GM12878 (cell line): ENCODE measurements around the gene CD93. TPM values are rescaled to one million over a fixed set of nuclear protein-coding genes. Genes with fewer than 3 reads are reported as not detected.

Experiments used
- ATAC-seq: fragments of 200-7000 bp; cut with Tn5 transposase; 3 replicates; pipeline ENCODE4 v1.9.1; 2020; ENCODE audit warnings: mild to moderate bottlenecking, moderate library complexity
- BruUV-seq: library from RNA; stranded (reverse); fragments of 400-500 nt; replicated peaks from 2 replicates; lab custom pipeline; 2021; lab: Mats Ljungman, UMichigan
- CTCF ChIA-PET: fragments of 300-600 bp; sonication (Branson Sonifier 250); formaldehyde crosslinking; extraction: SDS; loops from one replicate; lab custom pipeline; 2021; ENCODE audit warnings: inconsistent platforms; lab: Yijun Ruan, JAX
- POLR2A ChIA-PET: fragments of 350-600 bp; formaldehyde crosslinking; extraction: SDS; loops from one replicate; lab custom pipeline; 2021; ENCODE audit warnings: inconsistent platforms; lab: Charles Lee
- RAD21 ChIA-PET: fragments of 300-600 bp; sonication (Branson Sonifier 250); formaldehyde crosslinking; loops from one replicate; lab custom pipeline; 2023; ENCODE audit warnings: antibody characterized with exemption; ENCODE audit not compliant: unreplicated experiment; lab: Charles Lee
- SMC1A ChIA-PET: fragments of 300-600 bp; sonication (Branson Sonifier 250); formaldehyde crosslinking; loops from one replicate; lab custom pipeline; 2023; ENCODE audit not compliant: unreplicated experiment, uncharacterized antibody; lab: Charles Lee
- DNase-seq: peaks from one replicate; pipeline ENCODE4 v3.0.0-alpha.2; 2011; ENCODE audit warnings: low read depth, low spot score
- FAIRE-seq: peaks from 3 replicates; lab custom pipeline; 2011; peaks lifted over from hg19 to GRCh38; lab: Jason Lieb, UNC
- H2AFZ ChIP-seq: 2 replicates; pipeline ENCODE4 v1.6.0; 2011; ENCODE audit warnings: low read depth, low read length, control low read depth; ENCODE audit not compliant: control insufficient read depth
- H3K27ac ChIP-seq: 2 replicates; pipeline ENCODE4 v1.5.1; 2011; ENCODE audit warnings: control low read depth; ENCODE audit not compliant: control insufficient read depth, insufficient read depth
- H3K27me3 ChIP-seq, 2 experiments: replicated peaks in 1 of 2; 2 replicates each; pipeline versions ENCODE4 v1.6.0 to v1.6.1; 2011; ENCODE audit warnings: low read length in 1 of 2; ENCODE audit not compliant: control insufficient read depth in 2 of 2, insufficient read depth in 2 of 2
- H3K36me3 ChIP-seq, 2 experiments: 2 replicates each; pipeline ENCODE4 v1.5.1; 2011; ENCODE audit warnings: low read length in 1 of 2; ENCODE audit not compliant: control insufficient read depth in 2 of 2, insufficient read depth in 2 of 2
- H3K4me1 ChIP-seq: 2 replicates; pipeline ENCODE4 v1.6.1; 2011; ENCODE audit warnings: mild to moderate bottlenecking, low read length, moderate library complexity, mixed read lengths; ENCODE audit not compliant: control insufficient read depth, insufficient read depth
- H3K4me2 ChIP-seq: 2 replicates; pipeline ENCODE4 v1.6.0; 2011; ENCODE audit warnings: control low read depth; ENCODE audit not compliant: control insufficient read depth, insufficient read depth
- H3K4me3 ChIP-seq: fragments of 200-600 bp; sonication (generic); 2 replicates; pipeline ENCODE4 v1.5.1; 2016
- H3K79me2 ChIP-seq: 2 replicates; pipeline ENCODE4 v1.6.0; 2011; ENCODE audit warnings: low read length; ENCODE audit not compliant: control insufficient read depth, insufficient read depth
- H3K9ac ChIP-seq: 2 replicates; pipeline ENCODE4 v1.8.0; 2011; ENCODE audit warnings: low read length, control low read depth, mixed read lengths; ENCODE audit not compliant: control insufficient read depth, insufficient read depth
- H3K9me3 ChIP-seq: replicated peaks from 3 replicates; pipeline ENCODE4 v1.5.1; 2011; ENCODE audit warnings: mild to moderate bottlenecking, low read length; ENCODE audit not compliant: control insufficient read depth, insufficient read depth
- H4K20me1 ChIP-seq: 2 replicates; pipeline ENCODE4 v1.6.0; 2011; ENCODE audit not compliant: control insufficient read depth, insufficient read depth
- CBX3 ChIP-seq: fragments of 200-600 bp; sonication (generic); IDR thresholded peaks from 2 replicates; pipeline ENCODE4 v1.6.1; 2016; ENCODE audit warnings: low read depth, borderline replicate concordance
- CBX5 ChIP-seq: sonication (generic); IDR thresholded peaks from 2 replicates; pipeline ENCODE4 v1.6.1; 2016; ENCODE audit warnings: low read depth, moderate library complexity, mild to moderate bottlenecking, inconsistent platforms
- CREM ChIP-seq: IDR thresholded peaks from 2 replicates; pipeline ENCODE4 v1.6.1; 2014; ENCODE audit warnings: antibody characterized with exemption, low read depth
- FOS ChIP-seq: IDR thresholded peaks from 3 replicates; pipeline ENCODE4 v1.6.1; 2011; ENCODE audit warnings: borderline replicate concordance; ENCODE audit not compliant: insufficient read length; ENCODE audit errors: extremely low read depth
- FOXK2 ChIP-seq: fragments of 450-650 bp; IDR thresholded peaks from 2 replicates; pipeline ENCODE4 v1.6.1; 2017; ENCODE audit warnings: mild to moderate bottlenecking, moderate library complexity
- JUNB ChIP-seq: IDR thresholded peaks from 2 replicates; pipeline ENCODE4 v1.6.1; 2016; ENCODE audit warnings: antibody characterized with exemption, mild to moderate bottlenecking
- NFIC ChIP-seq: IDR thresholded peaks from 2 replicates; pipeline ENCODE4 v1.6.1; 2012; ENCODE audit warnings: low read depth, mild to moderate bottlenecking, inconsistent platforms, low read length, moderate library complexity
- POLR2AphosphoS5 ChIP-seq: IDR thresholded peaks from 2 replicates; pipeline ENCODE4 v1.6.1; 2011; ENCODE audit warnings: mild to moderate bottlenecking, low read length, inconsistent platforms
- POU2F2 ChIP-seq: IDR thresholded peaks from 3 replicates; pipeline ENCODE4 v1.6.1; 2011; ENCODE audit warnings: low read depth, mild to moderate bottlenecking, low read length, borderline replicate concordance
- TARDBP ChIP-seq: IDR thresholded peaks from 2 replicates; pipeline ENCODE4 v1.6.1; 2016; ENCODE audit warnings: borderline replicate concordance
- ZNF384 ChIP-seq: IDR thresholded peaks from 2 replicates; pipeline ENCODE4 v1.6.1; 2012; ENCODE audit warnings: low read depth, mild to moderate bottlenecking, low read length, improper control_type of control experiment, borderline replicate concordance
- WGBS: methylation state at CpG from one replicate; pipeline ENCODE4 v1.1.6; 2016; ENCODE audit warnings: low lambda C conversion rate; ENCODE audit not compliant: insufficient replicate concordance, insufficient coverage; ENCODE audit errors: missing lambda C conversion rate; 5-methylcytosine and 5-hydroxymethylcytosine counted together
- in situ Hi-C: fragments of 300-500 bp; cut with MboI; formaldehyde crosslinking; loops from 9 replicates; pipeline ENCODE4 v1.14.3; 2018; ENCODE audit warnings: mixed read lengths
- intact Hi-C: fragments of 100-400 bp; cut with micrococcal nuclease; formaldehyde crosslinking; loops from one replicate; pipeline ENCODE4 v1.14.2; 2022; ENCODE audit not compliant: unreplicated experiment
- polyA plus RNA-seq, 11 experiments: library from polyadenylated mRNA; depleted of rRNA in 4 of 11; unstranded in 6 of 11; stranded (reverse) in 5 of 11; fragments of >200 nt; fragmentation: Nextera tagmentation in 4 of 11; fragmentation: Illumina TruSeq in 1 of 11; extraction: Ambion mirVana in 4 of 11; extraction: Trizol in 1 of 11; gene quantifications; 1 replicate in 1 of 11; 2 replicates in 10 of 11; pipeline versions ENCODE4 v1.2.1 to v1.2.3, GENCODE V29; 2011 to 2016; ENCODE audit warnings: inconsistent platforms in 2 of 11, missing spikeins in 2 of 11, low read depth in 1 of 11
- total RNA-seq, 4 experiments: library from RNA; depleted of rRNA in 3 of 4; stranded (reverse); fragments of >200 nt in 3 of 4; fragmentation: Illumina TruSeq in 1 of 4; extraction: Trizol in 1 of 4; gene quantifications; 2 replicates each; pipeline versions ENCODE4 v1.2.1 to v1.2.3, GENCODE V29; 2013 to 2021

CD93 gene
- total and polyA plus RNA-seq, 10 of the 15 experiments (the other 5 are each of a cell fraction or from before 2014, with no cell fraction given), result 0.20 to 2.7 (median 0.92) TPM

- no peak for FAIRE-seq
- Histone ChIP-seq H3K27ac (no peak overlapping the region), H3K27me3 (no peaks in the 10 kb centered on the region), H3K4me3 (no peak overlapping the region), H3K36me3 (no peaks in the 10 kb centered on the region), H2AFZ (no peak overlapping the region), H3K4me2 (no peak overlapping the region), H3K9ac (no peak overlapping the region), H4K20me1 (no peaks in the 10 kb centered on the region), H3K4me1 (no peaks in the 10 kb centered on the region), H3K9me3 (no peaks in the 10 kb centered on the region; the same call in 2 of the 3 replicates), H3K79me2 (no peaks in the 10 kb centered on the region)
- ATAC-seq, result no peak
- in situ Hi-C loops, result no loop called here
- TF ChIP-seq NFIC, result no peak
- TF ChIP-seq CREM, result no peak
- no peak for TF ChIP-seq POU2F2
- no peak for TF ChIP-seq JUNB
- no peak for TF ChIP-seq FOS
- no peak for TF ChIP-seq POLR2AphosphoS5
- TF ChIP-seq TARDBP, result no peak
- TF ChIP-seq ZNF384, result no peak
- TF ChIP-seq CBX3, result no peak
- TF ChIP-seq FOXK2, result no peak
- no peak for TF ChIP-seq CBX5
- 54% methylated on average over 3 of the region's 3 CpGs for WGBS
- DNase-seq, result no peak
- ChIA-PET SMC1A (interaction anchor here (1.0 to 6.6 kb wide), 4 partner anchors 8 to 176 kb away, joined by 3 to 27 read pairs (median 6); no protein-coding TSS in a partner anchor), RAD21 (interaction anchor here (2.0 kb wide), 1 partner anchor 143 kb away, joined by 7 read pairs; no protein-coding TSS in a partner anchor), POLR2A (no interaction called here), CTCF (interaction anchor here (1.3 to 2.4 kb wide), 3 partner anchors 37 to 121 kb away, joined by 3 to 7 read pairs (median 6); no protein-coding TSS in a partner anchor)
- BruUV-seq, result no TSS peak
- intact Hi-C loops, result loop anchor here (10.0 kb wide), 1 partner anchor 286 kb away; no protein-coding TSS in a partner anchor
Observed at GRCh38 chr20:23059001-23059400, 27.1 kb downstream of the CD93 start.
